ENCODE data around the gene OR2T5.
"Not testable (repeated sequence)": the region's sequence is repeated elsewhere in the genome, so short reads cannot be mapped to it uniquely, and the experiment has no call there.

OR2T5 gene

DNA sequence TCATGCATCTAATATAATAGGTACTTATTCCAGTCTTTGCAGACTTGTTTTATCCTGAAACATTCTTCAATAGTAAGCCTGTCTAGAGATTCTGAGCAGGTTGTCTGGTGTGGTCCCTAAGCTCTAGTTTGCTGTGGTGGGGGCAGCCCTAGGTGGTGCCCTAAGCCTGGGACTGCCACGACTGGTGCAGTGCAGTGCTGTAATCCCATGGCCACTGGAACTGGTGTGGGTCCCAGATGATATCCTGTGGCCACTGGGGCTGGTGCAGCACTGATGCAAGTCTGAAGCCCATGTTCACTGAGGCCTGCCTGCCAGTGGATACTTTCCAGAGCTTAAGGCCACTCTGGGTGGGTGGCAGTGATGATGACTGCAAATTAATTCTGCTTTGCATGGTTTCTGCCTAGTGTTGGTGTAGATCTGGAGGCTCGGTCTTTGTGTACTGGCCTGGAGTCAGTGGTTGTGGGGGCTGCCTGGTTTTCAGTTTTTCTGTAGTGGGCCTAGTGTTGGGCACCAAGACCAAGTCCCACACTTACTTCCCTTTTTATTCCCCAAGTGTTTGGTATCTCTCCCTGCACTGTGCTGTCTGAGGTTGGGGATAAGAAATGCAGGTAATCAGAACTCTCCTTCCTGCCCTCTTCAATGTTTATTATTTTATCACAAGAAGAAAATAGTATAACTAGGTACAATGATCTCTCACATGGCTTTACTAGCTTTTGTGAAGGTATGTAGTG is 12.1 kb downstream of the OR2T5 start:
- DNase-seq (ENCODE audit: low read depth in 2 of 2, low spot score in 1 of 2) = not testable (repeated sequence)

DNA sequence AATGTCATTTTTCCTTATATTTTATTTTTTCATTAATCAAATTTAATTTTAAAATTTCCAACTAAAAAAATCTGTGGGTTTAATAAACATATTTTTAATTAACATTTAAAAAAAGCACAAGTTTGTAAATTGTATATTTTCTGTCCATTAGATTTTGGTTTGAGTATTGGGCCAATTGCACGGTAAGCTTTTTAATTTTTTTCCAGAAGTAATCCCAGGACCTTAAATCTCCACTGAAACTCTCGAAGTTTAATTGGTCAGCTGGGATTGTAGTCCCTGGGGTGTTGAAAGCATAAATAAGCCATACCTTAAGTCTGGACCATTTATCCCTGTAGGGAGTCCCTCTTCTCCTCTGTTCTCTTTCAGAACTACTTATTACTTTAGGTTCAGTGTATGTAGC is 19.4 kb downstream of the OR2T5 start, which contains the start of gene OR2G6:
OR2G6 (plus strand) TSS at position 301 of the 400 bp plus-strand sequence. CDS start 13,574 bp downstream, outside the sequence.
- not testable (repeated sequence) for DNase-seq (ENCODE audit: low read depth in 2 of 2, low spot score in 1 of 2)

DNA sequence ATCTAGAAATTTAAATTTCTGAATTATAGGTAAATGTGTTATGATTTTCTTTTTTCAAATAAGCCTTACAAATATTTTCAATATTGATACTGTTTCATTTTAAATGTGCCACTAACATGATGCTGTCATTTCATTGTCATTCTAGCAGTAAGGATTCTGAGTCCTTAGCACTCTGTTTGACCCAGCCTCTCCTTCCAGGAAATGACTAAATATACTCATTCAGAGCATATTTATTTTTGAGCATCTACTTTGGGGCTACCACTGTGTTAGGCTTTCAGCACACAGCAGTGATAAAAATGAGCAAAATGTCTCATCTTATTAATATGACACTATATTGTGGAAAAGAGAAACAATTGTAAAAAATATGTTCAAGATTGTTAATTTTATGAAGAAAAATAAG is 21.8 kb downstream of the OR2T5 start:
- not testable (repeated sequence) for DNase-seq (ENCODE audit: low read depth in 2 of 2, low spot score in 1 of 2)

DNA sequence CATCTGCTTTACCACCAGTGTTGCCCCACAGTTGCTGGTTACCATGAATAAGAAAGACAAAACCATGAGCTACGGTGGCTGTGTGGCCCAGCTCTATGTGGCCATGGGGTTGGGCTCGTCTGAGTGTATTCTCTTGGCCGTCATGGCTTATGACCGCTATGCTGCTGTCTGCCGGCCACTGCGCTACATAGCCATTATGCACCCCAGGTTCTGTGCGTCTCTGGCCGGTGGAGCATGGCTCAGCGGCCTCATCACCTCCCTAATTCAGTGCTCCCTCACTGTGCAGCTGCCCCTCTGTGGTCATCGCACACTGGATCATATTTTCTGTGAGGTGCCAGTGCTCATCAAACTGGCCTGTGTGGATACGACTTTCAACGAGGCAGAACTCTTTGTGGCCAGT is 33.5 kb downstream of the OR2T5 start:
- DNase-seq (ENCODE audit: low read depth in 2 of 2, low spot score in 1 of 2) = no peak

DNA sequence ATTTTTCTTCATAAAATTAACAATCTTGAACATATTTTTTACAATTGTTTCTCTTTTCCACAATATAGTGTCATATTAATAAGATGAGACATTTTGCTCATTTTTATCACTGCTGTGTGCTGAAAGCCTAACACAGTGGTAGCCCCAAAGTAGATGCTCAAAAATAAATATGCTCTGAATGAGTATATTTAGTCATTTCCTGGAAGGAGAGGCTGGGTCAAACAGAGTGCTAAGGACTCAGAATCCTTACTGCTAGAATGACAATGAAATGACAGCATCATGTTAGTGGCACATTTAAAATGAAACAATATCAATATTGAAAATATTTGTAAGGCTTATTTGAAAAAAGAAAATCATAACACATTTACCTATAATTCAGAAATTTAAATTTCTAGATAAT is 49.1 kb downstream of the OR2T5 start:
- not testable (repeated sequence) for DNase-seq (ENCODE audit: low read depth in 2 of 2, low spot score in 1 of 2)
